AG10803 (cell line): ENCODE results near the gene SH3TC1.

Experiments used
- DNase-seq: peaks from one replicate; pipeline ENCODE4 v3.0.0; 2010; ENCODE audit warnings: low read depth
- H3K4me3 ChIP-seq: 2 replicates; pipeline ENCODE4 v1.5.1; 2011; ENCODE audit warnings: mild to moderate bottlenecking, low read length, control low read depth
- CTCF ChIP-seq: conservative IDR thresholded peaks from 2 replicates; pipeline ENCODE4 v1.5.1; 2011; ENCODE audit warnings: mild to moderate bottlenecking, low read length, control low read depth, inconsistent platforms

SH3TC1 gene

GRCh38 chr4:8235686-8236085 lies 36.6 kb downstream of the SH3TC1 start:
- TF ChIP-seq CTCF, result no peak
- H3K4me3 ChIP-seq, result no peak overlapping the region
- no peak for DNase-seq

- no peak overlapping the region for H3K4me3 ChIP-seq
- no peak for TF ChIP-seq CTCF
- DNase-seq, result no peak
Observed at GRCh38 chr4:8236106-8236919, 37.2 kb downstream of the SH3TC1 start.

- no peak for DNase-seq
- no peak for TF ChIP-seq CTCF
- no peak overlapping the region for H3K4me3 ChIP-seq
Observed at GRCh38 chr4:8236920-8237195, 37.8 kb downstream of the SH3TC1 start.

- TF ChIP-seq CTCF, result no peak
- H3K4me3 ChIP-seq, result no peak overlapping the region
- no peak for DNase-seq
Observed at GRCh38 chr4:8237256-8237989, 38.3 kb downstream of the SH3TC1 start.

GRCh38 chr4:8238036-8238511 lies 39.0 kb downstream of the SH3TC1 start:
- no peak for DNase-seq
- no peak for TF ChIP-seq CTCF
- no peak overlapping the region for H3K4me3 ChIP-seq

- peak; percentile 26; the same call in 1 of the 2 replicates for TF ChIP-seq CTCF
- H3K4me3 ChIP-seq, result no peak overlapping the region
- no peak for DNase-seq
Observed at GRCh38 chr4:8238515-8239053, 39.5 kb downstream of the SH3TC1 start.
